Measurements from ENCODE around the gene LRRC4C. TPM values are rescaled to one million over a fixed set of nuclear protein-coding genes. Genes with fewer than 3 reads are reported as not detected.

Gene LRRC4C
- total RNA-seq, 2 donors from 2014 or later, result 0.95 to 3.2 TPM

GRCh38 chr11:40381481-40381880 is 1078.0 kb downstream of the LRRC4C start:
- ATAC-seq (ENCODE audit: insufficient number of reproducible peaks, low FRiP score, low read depth) (no peak), DNase-seq (ENCODE audit: low spot score) (no peak)

DNA sequence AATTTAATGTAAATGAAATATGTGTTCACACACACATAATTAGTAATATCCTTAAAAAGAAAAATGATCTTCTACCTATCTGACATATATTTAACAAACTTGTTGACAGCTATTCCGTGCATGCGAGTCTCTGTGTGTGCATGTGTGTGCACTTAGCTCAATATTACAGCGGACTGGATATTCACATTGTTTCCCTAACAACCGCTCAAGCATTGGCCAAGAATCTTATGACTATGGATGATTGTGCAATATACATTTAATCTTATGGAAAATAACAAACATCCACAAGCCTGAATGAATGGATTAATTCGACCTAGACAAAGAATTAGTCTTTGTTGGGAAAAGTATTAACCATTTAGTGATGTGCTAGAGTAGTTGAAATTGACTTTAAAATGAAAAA is 1078.6 kb downstream of the LRRC4C start:
- Histone ChIP-seq H3K27me3 (replicated peaks; ENCODE audit: insufficient read depth) (no peaks in the 10 kb centered on the region), H3K9me3 (no peaks in the 10 kb centered on the region), H3K4me3 (no peak overlapping the region), H3K36me3 (no peaks in the 10 kb centered on the region), H3K27ac (no peak overlapping the region), H3K4me1 (ENCODE audit: control insufficient read depth in 1 of 2, low read depth in 2 of 2) (no peaks in the 10 kb centered on the region)
- no peak for TF ChIP-seq CTCF (IDR thresholded peaks at IDR 0.05)
- ATAC-seq (ENCODE audit: insufficient number of reproducible peaks, low FRiP score, low read depth) (no peak), DNase-seq (ENCODE audit: low spot score) (no peak)

More at GRCh38 chr11:40381481-40381880, 1078.0 kb downstream of the LRRC4C start:
- Histone ChIP-seq H3K27me3 (replicated peaks; ENCODE audit: insufficient read depth) (no peaks in the 10 kb centered on the region), H3K9me3 (no peaks in the 10 kb centered on the region), H3K4me3 (no peak overlapping the region), H3K36me3 (no peaks in the 10 kb centered on the region), H3K4me1 (ENCODE audit: control insufficient read depth in 1 of 2, low read depth in 2 of 2) (no peaks in the 10 kb centered on the region), H3K27ac (no peak overlapping the region)
- no peak for TF ChIP-seq CTCF (IDR thresholded peaks at IDR 0.05)

DNA sequence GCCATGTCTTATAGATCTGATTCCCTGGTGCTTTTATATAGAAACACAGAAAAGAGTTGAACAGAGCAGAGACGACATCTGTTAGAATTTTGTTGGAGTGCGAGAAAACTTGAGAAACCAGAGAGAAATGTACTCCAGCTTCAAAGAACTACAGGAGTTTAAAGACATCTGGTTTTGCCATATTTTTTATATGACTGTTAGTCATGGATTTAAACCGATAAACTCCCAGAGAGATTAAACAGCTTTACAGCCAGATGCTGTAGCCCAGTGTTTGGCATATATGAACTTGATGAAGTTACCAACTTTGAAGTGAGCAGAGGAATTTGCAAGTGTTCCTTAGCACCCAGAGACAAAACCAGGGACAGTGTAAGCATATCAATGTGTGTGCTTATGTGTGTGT is 1083.1 kb downstream of the LRRC4C start:
- no peak for TF ChIP-seq CTCF (IDR thresholded peaks at IDR 0.05)

GRCh38 chr11:40370821-40371616 is 1088.4 kb downstream of the LRRC4C start:
- Histone ChIP-seq H3K27ac (no peak overlapping the region), H3K9me3 (no peaks in the 10 kb centered on the region), H3K4me3 (no peak overlapping the region), H3K4me1 (ENCODE audit: control insufficient read depth in 1 of 2, low read depth in 2 of 2) (no peaks in the 10 kb centered on the region), H3K27me3 (replicated peaks; ENCODE audit: insufficient read depth) (no peaks in the 10 kb centered on the region), H3K36me3 (no peaks in the 10 kb centered on the region)
- no peak for DNase-seq (ENCODE audit: low spot score)
- no peak for TF ChIP-seq CTCF (IDR thresholded peaks at IDR 0.05)
- no peak for ATAC-seq (ENCODE audit: insufficient number of reproducible peaks, low FRiP score, low read depth)

More for the DNA sequence above, 1083.1 kb downstream of the LRRC4C start:
- Histone ChIP-seq H3K4me1 (ENCODE audit: control insufficient read depth in 1 of 2, low read depth in 2 of 2) (no peaks in the 10 kb centered on the region), H3K27ac (no peak overlapping the region), H3K4me3 (no peak overlapping the region), H3K27me3 (replicated peaks; ENCODE audit: insufficient read depth) (no peaks in the 10 kb centered on the region), H3K36me3 (no peaks in the 10 kb centered on the region), H3K9me3 (no peaks in the 10 kb centered on the region)
- ATAC-seq (ENCODE audit: insufficient number of reproducible peaks, low FRiP score, low read depth) (no peak), DNase-seq (ENCODE audit: low spot score) (no peak)

DNA sequence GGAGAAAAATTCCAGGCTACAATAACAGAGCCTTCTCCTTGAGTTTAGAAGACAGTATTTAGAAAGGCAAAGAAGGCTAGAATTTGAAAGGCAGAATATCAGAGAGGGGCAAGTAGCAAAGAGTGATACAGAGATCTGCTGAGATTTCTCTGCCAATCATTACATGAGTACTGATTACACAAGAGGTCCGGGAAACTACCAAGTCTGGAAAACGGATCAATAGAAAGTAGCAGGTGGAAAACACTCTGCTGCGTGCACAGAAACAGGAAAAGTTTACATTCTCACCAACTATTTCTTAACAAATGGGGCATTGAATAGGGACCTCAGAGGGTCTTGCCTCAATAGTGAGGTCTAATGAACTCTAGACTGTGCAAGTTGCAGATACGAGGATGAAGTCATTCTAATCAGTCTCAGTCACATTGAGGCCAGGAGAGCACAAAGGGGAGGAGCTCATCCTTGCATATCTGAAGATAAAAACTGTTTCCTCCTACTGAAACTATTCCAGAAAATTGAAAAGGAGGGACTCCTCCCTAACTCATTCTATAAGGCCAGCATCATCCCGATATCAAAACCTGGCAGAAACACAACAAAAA is 1099.2 kb downstream of the LRRC4C start:
- Histone ChIP-seq H3K4me1 (ENCODE audit: control insufficient read depth in 1 of 2, low read depth in 2 of 2) (no peaks in the 10 kb centered on the region), H3K4me3 (no peak overlapping the region), H3K36me3 (no peaks in the 10 kb centered on the region), H3K9me3 (no peaks in the 10 kb centered on the region), H3K27ac (no peak overlapping the region), H3K27me3 (replicated peaks; ENCODE audit: insufficient read depth) (no peaks in the 10 kb centered on the region)
- ATAC-seq (ENCODE audit: insufficient number of reproducible peaks, low FRiP score, low read depth) (no peak), DNase-seq (ENCODE audit: low spot score) (no peak)
- no peak for TF ChIP-seq CTCF (IDR thresholded peaks at IDR 0.05)
